GM18526 (cell line): ENCODE results near the gene SRP68.

ENCODE experiments used
- POLR2A ChIP-seq: IDR thresholded peaks from 3 replicates; pipeline ENCODE4 v1.6.1; 2011; ENCODE audit not compliant: insufficient read length; ENCODE audit errors: extremely low read depth

The SRP68 gene

DNA sequence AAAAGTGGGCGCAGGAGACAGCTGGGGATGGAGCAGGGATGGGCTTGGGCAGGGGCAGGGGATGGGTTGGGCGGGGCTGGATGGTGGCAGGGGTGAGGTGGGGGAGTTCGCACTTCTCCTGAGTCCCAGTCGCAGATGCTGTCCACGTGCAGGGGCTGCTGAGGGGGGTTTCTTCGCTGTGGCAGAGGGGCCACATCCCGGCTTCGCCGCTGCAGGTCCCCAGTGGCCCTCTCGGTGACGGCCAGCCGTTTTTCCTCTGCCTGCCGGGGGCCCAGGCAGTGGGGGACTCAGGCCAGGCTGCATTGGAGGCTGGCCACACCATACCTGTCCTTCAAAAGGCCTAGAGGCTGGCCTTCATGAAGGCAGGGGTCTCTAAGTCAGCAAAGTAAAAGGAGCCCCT lies 53.5 kb downstream of the SRP68 start:
- no peak for TF ChIP-seq POLR2A

DNA sequence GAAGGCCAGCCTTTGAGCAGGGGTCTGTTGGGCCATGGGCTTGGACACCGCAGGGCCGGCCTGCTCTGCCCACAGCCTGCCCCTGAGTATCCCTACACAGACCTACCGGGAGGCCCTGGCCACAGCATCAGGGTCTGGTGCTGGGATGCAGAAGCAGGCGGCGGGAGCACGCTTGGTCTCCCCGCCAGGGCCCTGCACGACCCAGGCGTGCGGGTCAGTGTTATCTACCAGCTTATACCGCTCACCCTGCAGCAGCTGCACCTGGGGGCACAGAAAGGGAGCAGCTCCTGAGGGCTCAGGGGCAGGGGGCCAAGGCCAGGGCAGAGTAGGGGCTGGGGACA lies 54.0 kb downstream of the SRP68 start:
- TF ChIP-seq POLR2A: no peak

DNA sequence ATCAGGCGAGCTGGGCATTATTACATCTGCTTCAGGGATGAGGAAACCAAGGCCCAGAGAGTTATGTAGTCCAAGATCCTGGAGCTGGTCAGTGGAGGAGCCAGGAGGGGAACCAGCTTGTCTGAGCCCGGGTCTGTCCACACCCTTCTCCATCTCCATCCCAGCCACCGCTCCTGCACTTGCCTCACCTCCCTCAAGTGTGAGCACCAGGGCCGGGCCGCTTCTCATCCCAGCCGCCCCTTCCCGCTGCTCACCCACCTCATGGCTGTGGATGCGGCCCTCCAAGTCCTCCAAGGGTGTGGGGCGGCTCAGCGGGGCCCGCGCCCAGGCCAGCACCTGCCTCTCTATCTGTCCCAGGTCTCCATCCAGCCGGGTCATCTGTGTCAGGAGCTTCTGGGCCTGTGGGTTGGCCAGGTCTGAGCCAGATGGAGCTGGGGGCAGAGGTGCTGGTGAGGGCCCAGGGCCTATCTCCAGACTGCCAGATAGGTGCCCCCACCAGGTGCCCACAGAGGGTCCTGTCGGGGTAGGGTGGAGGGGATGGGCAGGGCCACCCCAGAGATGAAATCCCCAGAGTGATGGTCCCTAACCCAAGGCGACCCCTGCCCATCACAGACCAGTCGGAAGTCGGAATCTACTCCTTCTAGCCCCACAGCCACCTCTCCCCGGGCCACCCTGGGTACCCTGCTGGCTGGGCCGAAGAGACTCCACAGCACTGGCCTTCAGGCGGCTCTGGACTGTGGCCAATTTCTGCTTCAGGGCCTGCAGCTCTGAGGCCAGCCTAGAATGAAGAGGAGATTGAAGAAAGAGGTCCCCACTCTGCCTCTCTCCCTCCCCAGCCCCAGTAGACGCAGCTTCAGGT lies 54.6 kb downstream of the SRP68 start:
- TF ChIP-seq POLR2A: no peak

DNA sequence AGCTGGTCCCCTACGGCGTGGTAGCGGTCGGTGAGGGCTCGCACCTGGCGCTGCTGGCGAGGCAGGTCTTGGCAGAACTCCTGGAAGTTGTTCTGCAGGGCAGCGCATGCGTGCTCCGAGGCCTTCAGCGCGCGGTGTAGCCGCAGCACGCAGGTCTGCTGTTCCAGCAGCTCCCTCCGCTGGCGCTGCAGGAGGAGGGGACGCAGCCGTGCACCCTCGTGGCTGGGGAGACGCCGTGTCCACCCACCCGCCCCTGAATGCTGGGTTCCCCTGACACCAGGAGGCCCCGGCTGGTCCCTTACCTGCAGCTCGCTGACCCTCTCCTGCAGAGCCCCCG lies 57.4 kb downstream of the SRP68 start:
- no peak for TF ChIP-seq POLR2A

DNA sequence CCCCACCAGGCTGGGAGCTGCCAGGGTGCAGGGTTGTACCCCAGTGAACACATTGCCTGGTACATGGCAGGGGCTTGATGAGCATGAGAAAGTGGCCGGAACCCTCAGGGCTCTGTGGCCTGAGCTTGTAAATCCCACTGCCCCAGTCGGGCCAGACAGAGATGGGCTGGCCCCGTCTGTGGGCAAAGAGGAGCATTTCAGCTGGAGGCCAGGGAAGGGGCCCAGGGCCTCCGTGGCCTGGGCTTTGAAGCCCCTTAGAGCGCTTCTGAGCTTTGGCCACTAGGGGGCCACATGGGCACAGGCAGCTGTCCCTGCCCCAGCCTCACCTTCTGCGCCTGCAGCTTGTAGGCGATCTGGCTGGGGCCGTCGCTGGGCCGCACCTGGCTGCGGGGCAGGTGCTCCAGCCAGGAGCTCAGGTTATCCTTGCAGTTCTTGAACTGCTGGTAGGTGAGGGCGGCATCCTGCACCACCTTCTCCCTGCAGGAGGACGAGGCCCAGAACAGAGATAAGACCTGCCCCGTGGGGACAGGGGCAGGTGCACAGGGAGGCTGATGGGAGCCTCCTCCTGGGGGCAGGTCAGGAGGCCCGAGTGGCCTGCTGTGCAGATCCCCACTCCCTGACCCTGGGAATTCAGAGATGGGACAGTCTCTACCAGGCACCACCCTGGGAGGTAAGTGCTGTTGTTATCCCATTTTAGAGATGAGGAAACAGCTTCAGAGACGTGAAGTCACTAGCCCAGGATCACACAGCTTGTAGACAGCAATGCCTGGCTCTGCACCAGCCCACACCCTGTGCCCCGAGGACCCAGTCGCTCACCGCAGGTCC lies 58.0 kb downstream of the SRP68 start:
- no peak for TF ChIP-seq POLR2A

DNA sequence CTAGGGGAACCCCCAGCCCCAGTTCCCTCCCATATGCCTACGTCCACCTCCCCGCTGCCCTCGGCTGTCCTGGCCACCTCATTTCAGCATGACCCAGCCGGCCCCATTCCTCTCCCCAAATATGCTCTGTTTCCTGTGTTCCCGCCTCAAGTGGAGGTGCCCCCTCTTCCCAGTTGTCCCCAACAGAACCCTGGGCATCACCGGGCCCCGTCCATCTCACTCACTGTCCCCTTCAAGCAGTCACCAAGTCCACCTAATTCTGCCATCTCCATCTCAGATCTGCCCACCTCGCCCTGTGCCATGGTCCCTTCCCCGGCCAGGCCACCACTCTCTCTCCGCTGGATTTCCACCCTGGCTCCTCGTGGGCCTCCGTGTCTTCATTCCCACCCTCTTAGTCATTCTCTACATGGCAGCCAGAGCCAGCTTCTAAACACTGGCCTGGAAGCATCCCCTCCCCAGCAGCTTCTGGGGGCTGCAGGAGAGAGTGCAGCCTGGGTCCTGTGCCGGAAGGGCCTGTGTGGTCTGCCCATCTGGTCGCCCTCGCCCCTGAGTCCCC lies 58.9 kb downstream of the SRP68 start:
- TF ChIP-seq POLR2A: no peak

DNA sequence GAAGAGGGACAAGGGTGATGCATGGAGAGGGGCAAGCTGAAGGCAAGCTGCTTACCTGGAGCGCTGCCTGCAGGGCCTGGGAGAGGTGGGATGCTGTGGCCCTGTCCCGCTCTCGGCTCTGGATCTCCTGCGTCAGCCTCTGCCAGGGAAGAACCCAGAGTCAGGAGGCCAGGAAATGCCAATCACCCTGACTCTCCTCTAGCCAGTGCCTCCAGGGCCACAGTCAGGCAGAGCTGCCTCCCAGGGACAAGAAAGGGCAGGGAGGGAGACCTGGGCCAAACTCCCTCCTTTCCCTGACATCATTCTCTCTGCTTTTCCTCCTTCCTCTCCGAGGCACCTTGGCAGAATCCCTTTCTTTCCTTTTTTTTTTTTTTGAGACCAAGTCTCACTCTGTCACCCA lies 60.4 kb downstream of the SRP68 start:
- TF ChIP-seq POLR2A: no peak

DNA sequence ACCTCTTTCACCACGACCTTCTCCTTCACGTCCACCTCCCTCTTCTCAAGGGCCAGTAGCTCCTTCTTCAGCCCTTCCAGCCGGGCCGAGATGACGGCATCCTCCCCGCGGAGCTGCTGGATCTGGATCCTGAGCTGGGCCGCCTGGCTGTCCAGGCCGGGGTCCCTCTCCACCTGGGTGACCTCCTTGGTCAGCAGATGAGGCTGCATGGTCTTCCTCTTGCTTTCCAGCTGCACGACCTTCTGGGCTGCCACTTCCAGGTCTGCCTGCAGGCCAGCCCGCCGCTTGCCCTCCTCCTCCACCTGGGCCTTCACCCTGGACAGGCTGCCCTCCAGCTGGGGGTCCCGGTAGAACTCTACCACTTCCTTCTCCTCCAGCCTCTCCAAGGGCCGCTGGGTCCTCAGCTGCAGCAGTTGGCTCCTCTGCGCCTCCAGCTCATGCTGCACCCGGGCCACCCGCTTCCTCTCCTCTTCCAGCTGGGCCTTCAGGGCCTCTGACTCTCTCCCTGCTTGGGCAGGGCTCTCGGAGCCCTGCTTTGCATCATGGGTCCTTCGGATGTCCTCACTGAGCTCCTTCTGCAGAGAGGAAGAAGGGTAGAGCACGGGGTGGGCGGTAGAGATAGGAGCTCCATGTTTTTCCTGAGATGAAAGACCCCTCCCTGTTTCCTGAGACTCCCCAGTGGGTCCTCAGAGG lies 62.2 kb downstream of the SRP68 start:
- TF ChIP-seq POLR2A: no peak

DNA sequence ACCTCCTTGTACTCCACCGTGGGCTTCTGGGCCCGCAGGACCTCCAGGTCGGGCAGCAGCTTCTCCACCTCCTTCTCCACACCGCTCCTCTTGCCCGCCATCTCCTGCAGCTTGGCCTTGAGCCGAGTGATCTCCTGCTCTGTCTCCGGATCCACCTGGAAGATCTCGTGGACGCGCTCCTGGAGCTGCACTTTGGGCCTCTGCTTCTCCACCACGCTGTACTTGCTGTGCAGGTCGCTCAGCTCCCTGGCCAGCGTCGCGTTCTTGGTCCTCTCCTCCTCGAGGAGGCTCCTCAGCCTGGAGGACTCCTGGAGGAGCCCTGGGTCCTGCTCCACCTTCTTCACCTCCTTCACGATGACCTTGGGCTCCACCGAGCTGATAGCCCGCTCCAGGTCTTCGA lies 62.9 kb downstream of the SRP68 start:
- TF ChIP-seq POLR2A: no peak

DNA sequence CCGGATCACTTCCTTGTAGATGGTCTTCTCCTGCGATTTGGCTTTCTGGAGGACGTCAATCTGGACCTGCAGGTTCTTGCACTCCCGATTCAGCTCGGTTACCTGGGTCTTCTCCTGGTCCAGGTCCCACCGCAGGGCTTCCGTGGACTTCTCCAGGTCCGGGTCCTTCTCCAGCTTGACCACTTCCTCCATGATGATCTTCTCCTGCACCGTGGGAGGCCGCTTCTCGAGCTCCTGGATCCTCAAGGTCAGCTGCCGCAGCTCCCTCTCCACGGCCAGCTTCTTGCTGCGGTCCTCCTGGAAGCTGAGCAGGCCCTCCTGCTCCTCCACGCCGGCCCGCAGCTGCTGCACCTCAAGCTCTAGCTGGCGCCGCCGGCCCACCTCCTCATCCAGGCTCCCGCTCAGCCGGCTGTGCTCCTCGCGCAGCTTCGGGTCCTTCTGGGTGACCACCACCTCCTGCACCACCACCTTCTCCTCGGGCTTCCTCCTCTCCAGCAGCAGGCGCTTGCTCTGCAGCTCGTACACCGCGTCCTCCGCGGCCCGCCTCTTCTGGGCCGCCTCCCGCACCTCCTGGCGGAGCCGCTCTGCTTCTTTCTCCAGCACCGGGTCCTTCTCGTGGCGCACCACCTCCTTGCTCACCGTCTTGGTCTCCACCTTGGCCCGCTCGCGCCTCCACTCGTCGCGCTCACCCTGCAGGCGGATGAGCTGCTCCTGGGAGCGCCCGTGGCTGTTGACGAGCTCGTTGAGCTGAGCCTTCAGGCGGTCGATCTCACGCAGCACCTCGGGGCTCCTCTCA lies 63.5 kb downstream of the SRP68 start:
- TF ChIP-seq POLR2A: no peak

DNA sequence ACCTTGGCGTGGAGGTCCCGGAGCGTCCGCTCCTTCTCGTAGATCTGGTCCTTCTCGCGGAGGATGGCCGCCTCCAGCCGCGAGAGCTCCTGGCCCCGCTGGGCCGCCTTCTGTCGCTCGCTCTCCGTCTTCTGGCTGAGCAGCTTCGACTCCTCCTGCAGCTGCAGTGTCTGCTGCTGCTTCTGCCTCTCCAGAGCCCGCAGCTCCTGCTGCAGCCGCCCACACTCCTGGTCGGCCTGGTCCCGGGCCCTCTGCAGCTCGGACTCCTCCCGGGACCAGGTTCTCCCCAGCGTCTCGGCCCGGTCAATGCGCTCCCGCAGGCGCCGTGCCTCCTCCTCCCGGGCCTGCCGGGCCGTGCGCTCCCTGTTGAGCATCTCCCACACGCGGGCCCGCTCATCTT lies 64.1 kb downstream of the SRP68 start:
- TF ChIP-seq POLR2A: no peak

DNA sequence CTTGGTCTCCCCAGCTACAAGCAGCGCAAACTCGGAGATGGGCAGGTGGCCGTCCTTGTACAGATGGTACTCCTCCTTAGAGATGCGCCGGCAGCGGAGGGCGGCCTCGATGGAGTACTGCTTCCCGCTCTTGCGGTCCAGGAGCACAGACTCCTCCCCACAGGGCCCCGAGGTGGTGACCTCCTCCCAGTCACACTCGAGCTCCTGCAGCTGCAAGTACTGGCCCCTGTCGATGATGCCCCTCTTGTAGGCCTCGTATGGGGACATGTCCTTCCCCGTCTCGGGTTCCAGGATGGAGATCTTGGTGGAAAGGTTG lies 64.5 kb downstream of the SRP68 start:
- no peak for TF ChIP-seq POLR2A

DNA sequence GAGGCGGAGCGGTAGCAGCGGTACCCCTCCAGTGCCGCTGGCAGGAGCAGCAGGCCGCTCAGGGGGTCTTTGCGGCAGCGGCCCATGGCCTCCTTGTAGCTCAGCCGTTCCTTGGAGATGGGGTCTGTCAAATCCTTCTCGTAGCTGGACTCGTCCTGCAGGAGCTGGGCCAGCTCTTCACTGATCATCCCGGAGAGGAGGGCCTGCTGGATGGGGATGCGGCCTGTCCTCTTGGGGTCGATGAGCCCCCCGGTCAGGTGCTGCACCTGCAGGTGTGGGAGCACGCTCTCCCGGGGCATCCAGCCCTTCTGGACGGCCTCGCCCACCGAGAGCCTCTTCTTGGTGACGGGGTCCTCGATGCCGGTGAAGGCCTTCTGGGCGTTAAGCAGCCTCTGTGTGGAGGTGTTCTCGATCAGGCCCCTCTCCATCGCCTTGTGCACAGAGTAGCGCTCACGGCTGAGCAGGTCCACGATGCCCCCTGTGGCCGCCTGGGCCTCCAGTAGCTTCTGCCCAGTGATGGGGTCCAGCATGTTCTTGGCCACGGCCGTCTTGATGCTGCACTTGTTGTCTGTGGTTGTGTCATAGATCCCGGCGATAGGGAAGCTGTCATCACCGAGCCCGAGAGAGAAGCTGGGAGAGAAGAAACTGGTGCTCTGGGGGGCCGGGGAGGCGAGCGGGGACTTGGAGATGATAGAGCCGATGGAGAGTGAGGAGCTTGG lies 65.0 kb downstream of the SRP68 start:
- no peak for TF ChIP-seq POLR2A
